Endothelial cell of hepatic sinusoid (primary cell): ENCODE data around the gene FGF22.

Source experiments
- in situ Hi-C: cut with HindIII; loops from 2 replicates; pipeline ENCODE4 v1.10.0; 2017; ENCODE audit warnings: low sequenced_read_pairs

The FGF22 gene

DNA sequence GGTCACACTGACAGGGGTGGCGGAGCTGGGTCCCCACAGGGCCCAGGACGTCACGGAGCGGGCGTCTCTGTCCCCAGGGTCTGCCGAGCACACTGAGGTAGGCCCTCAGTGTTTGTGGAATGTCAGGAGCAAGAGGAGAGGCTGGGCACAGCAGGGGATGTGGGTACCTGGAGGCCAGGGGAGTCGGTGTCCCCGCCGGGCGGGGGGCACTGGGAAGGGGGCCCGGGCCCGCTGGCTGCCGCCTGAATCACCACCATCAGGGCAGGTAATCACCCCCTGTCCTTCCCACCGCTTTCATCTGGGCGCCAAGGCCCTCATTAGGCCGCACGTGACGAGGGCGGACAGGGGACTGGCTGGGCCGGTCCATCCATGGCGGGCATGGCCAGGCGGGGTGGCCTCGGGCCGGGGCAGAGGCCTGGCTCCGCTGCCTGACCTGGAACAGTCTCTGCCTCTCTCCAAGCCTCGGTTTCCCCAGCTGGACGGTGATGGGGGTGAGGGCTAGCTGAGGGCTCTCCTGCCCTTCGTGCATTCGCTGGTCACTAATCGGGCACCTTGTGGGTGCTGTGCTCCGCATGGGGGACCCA lies 1.0 kb downstream of the FGF22 start:
- in situ Hi-C loops: no loop called here

DNA sequence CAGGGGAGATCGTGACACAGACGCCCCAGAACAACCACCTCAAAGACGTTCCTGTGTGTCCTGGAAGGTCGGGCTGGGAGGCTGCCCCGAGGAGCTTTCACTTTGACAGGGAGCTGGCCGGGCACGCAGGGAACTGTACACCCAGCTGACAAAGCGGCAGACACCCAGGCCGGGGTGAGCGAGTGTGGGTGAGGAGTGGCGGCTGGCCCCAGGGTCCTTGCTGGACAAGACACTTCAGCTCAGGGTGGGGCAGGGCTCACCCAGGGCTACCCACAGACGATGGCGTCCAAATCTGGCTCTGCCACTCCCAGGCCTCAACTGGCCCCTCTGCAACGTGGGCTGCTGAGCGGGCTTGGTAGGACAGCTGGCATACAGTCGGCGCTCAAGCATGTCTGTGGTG lies 2.0 kb downstream of the FGF22 start:
- in situ Hi-C loops: no loop called here

DNA sequence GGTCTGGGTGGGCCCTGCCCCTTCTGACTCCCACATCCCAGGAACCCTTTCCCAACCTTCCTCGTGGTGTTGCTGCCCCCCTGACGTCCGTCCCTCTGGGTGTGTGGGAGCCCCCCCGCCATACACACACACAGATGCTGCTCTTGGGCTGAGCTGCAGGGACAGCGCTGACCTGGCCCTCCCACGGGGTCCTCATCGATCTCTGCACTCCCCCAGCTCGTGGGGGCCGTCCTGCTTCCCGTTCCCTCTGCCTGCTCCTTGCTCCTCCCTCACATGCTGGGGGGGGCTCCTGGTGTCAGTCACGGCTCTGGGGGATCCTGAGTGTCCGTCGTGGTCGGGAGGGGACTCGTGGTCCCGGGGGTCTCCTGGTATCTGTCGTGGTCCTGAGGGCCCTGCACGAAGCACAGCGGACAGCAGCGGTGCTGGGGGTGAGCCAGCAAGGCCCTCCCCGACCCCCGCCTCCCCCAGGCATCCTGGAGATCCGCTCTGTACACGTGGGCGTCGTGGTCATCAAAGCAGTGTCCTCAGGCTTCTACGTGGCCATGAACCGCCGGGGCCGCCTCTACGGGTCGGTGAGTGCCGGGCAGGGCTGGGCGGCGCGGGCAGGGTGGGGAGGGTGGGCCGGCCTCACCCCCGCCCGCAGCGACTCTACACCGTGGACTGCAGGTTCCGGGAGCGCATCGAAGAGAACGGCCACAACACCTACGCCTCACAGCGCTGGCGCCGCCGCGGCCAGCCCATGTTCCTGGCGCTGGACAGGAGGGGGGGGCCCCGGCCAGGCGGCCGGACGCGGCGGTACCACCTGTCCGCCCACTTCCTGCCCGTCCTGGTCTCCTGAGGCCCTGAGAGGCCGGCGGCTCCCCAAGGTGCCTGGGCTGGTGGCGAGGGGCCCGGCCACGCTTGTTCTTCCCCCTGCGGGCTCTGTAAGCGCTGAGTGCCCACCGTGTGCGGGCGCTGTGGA lies 3.4 kb downstream of the FGF22 start:
- in situ Hi-C loops: no loop called here

GRCh38 chr19:643736-644135 lies 4.1 kb downstream of the FGF22 start:
- in situ Hi-C loops: no loop called here

DNA sequence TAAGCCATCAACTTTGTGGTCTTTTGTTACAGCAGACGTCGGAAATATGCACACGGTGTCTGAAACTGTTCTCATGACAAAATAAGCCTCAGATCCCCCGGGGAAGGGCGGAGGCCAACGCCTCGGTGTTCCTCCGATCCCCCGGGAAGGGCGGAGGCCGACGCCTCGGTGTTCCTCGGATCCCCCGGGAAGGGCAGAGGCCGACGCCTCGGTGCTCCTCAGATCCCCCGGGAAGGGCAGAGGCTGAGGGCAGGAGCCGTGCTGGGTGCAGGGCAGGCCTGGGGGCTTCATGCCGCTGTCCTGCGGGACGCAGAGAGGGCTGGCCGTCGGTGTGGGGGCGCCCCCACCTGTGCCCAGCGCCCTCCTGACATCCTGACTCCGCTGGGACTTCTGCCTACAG lies 4.7 kb downstream of the FGF22 start:
- in situ Hi-C loops: no loop called here

- in situ Hi-C loops: no loop called here
Measured at GRCh38 chr19:644789-645188, 5.1 kb downstream of the FGF22 start.

DNA sequence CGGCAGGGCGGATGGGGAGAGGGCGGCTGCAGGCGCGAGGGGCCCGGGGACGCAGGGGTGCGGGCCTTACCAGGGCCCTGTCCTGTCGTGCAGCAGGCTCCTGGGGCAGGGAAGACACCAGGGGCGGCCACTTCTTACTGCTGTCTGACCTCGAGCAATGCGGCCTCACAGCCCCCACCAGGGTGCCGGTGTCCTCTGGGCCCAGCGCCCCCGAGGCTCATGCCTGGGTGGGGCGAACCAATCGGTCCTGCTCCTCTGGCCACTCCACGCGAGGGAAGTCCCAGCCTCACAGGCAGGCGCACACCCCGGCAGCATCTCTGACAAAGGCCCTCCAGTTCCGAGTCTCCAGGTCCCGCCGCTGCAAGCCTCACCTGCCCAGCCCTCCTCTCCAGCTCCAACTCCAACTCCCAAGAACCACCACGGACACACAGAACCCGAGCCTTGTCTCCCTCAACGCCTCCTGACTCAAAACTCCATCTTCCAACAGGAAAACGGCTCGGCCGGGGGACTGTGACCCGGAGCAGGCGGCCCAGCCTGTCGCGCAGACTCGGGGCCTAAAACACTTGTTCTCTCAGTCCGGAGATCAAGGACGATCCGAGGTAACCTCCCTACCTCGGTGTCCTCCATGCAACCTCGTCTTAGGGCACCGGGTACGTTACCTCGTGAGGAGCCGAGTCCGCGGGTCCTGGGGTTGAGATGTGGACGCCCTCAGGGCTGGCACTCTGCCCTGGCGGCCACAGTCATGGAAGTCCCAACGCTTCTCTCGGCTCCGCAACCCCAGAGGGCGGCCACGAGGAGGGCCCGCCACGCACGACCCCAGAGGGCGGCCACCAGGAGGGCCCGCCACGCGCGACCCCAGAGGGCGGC lies 6.5 kb downstream of the FGF22 start:
- in situ Hi-C loops: no loop called here

DNA sequence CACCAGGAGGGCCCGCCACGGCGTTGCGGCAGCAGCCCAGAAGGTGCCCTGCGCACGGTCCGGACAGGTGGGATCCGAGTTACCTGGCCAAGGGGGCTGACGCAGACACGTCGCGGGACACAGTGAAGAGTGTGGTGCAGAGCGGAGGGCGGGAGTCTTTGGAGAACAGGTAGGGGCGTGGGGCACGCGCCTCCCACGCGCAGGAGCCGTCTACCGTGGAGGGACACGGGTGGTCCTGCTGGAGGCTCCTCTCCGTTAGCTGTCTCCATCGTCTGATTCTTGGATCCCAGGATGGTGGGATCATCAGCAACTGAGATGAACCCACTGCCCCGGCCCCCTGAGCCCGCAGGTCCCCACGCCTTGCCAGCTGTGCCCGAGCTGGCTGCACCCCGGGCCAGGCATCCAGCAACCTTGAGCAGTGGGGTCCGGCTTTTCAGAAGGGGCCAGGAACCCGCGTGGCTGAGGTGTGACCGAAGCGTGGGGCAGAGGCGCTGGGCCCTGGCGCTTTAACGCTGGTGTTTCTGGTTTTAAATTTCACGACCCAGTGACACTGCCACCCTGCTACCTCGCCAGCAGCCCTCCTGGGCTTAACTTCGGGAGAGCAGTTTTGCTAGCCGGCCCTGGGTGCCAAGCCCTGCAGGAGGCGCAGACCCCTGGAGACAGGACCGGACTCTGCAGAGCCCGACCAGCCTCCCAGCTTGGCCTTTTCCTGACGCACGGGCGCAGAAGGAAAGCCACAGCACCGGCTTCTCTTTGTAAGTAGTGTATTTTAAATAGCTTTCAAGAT lies 7.3 kb downstream of the FGF22 start:
- in situ Hi-C loops: no loop called here

DNA sequence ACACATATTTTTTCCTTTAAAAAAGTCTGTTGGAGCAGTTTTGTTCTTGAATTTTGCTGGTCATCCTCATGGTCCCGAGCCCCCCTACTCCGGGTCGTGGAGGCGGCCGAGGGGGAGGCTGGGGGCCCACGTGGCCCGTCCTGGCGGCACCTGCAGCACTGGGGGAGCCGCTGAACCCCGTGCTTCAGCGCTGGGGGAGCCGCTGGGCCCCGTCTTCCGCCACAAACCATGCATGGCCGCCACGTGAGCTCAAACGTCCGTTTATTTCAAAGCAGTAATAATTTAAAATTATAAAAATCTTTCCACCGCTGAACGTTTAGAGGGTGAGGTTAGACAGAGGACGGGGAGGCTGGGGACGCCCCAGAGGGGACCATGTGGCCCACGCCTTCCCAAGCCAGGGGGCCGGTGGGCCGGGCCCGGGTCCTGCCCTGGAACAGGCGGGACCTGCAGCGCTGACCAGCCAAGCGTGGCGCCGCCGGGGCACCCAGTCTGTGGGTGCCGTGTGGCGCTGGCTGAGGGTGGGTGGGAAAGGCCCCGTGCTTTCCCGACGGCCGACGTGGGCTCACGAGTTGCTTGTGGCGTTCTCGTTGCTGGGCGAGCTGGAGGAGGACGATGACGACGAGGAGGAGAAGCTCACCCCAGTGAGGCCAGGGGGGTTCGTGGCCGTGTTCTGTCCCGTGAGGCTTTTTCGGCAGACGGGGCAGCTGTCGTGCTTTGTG lies 8.0 kb downstream of the FGF22 start:
- in situ Hi-C loops: no loop called here

DNA sequence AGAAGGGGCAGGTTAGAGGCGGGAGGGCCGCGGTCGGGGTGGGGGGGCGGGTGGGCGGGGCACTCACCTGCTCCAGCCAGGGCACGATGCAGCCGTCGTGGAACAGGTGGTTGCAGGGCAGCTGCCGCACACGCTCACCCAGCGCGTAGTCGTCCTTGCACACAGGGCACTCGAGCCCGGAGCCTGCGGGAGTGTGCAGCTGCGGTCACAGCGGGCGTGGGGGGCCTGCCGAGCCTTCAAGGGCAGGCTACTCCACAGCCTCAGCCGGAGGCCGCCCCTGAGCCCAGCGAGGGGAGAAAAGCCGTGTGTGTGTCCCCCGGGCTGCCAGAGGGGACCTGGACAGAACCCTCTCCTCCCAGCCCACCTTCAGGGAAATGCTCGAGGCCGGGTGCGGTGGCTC lies 8.6 kb downstream of the FGF22 start:
- in situ Hi-C loops: no loop called here

DNA sequence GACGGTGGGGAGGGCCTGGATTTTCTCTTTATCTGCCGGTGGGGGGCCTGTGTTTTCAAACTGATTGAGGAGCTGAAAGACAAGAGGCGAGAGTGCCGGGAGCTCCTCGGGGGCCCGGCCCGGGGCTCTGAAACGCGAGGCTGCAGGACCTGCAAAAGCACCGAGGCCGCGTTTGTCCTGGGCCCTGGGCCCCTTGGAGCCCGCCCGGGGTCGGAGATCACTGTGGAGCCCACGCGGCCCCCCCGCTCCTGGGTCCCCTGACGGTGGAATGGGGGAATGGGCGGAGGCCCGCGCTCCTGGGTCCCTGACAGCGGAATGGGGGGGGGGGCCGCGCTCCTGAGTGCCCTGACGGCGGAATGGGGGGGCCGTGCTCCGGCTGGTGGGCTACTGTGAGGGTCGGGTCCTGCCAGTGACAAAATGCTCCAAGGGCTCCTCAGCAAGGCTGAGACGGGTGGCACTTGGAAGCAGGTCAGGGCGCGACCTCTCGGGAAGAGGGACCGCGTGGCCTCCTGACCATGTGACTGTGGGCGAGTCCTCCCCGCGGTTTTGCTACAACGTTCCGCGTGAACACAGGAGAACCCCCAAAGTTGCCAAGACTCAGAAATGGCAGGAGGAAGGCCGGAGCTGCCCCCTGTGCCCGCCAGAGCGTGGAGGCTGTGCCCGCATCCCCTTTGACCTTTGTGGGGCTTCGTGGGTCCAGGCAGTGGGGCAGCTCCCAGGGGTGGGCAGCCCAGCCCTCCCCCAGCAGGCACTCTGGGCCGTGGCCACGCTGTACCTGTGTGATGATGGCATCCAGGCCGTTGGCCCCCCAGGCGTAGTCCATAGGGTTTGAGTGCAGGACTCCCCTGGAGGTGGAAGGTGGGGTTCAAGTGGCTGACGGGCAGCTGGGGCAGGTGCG lies 9.5 kb downstream of the FGF22 start:
- in situ Hi-C loops: no loop called here

DNA sequence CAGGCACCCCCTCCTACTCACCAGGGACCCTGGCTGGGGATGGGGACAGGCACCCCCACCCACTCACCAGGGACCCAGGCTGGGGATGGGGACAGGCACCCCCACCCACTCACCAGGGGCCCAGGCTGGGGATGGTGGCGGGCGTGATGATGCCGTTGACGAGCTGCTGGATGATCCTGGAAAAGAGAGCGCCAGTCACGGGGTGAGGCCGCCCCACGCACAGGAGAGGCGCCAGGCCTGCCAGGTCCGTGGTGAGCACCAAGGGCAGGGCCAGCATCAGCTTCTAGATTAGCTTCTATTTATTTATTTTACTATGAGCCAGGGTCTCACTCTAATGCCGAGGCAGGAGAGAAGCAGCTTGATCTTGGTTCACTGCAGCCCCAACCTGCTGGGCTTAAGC lies 10.4 kb downstream of the FGF22 start:
- in situ Hi-C loops: no loop called here

GRCh38 chr19:651114-651818 lies 11.6 kb downstream of the FGF22 start:
- in situ Hi-C loops: no loop called here

DNA sequence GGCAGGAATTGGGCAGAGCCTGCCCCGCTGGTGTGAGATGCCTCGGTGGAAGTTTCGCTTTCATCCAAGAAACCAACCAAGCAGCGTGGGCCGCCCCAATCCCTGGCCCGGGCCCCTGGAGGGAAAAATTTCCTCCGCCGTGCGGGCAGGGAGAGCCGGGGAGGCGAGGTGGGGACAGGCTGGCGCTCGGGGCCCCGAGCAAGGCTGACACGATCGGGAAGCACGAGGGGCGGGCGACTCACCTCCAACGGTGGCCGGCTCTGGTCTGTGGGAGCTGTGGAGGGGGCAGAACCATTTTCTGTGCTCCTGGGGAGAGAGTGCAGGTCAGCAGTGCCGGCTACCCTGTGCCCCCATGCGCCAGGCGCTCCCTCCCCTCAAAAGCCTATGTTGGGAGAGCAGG lies 12.3 kb downstream of the FGF22 start:
- in situ Hi-C loops: no loop called here

- in situ Hi-C loops: no loop called here
Measured at GRCh38 chr19:652467-653389, 13.0 kb downstream of the FGF22 start.

DNA sequence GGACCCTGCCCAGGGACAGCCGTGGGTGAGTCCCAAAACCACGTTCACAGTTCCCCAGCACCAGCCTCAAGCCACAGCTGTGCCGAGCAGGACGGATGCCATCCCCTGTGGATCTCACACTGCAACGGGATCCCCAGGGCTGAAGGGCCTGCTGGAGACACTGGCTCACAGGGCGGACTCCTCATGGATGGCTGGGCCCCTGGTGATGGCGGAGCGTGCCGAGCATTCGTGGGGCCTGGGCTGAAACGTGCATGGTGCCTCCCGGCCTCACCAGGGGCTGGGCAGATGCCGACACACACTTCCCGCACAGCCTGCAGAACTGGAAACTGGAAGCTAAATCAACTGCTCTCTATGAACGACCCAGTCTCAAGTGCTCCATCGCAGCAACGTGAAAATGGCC lies 13.7 kb downstream of the FGF22 start:
- in situ Hi-C loops: no loop called here

- in situ Hi-C loops: no loop called here
Measured at GRCh38 chr19:655691-656090, 16.0 kb downstream of the FGF22 start.
